Esophagus muscularis mucosa (tissue), 4 donors: ENCODE measurements around the gene PSMA8. TPM values are rescaled to one million over a fixed set of nuclear protein-coding genes. Genes with fewer than 3 reads are reported as not detected.
"Not testable (repeated sequence)": the region's sequence is repeated elsewhere in the genome, so short reads cannot be mapped to it uniquely, and the experiment has no call there.

Experiments
- DNase-seq: peaks from one replicate; pipeline ENCODE4 v3.0.0-alpha.2; 2017; ENCODE audit errors: extremely low spot score
- H3K27ac ChIP-seq, 4 donors: fragments of 200-600 bp; sonication (generic); replicated peaks in 1 of 4; 1 replicate in 3 of 4; 2 replicates in 1 of 4; pipeline ENCODE4 v1.5.1; 2016 to 2019; ENCODE audit warnings: mild to moderate bottlenecking in 1 of 4
- H3K27me3 ChIP-seq, 4 donors: fragments of 200-600 bp; sonication (generic); one replicate each; pipeline versions ENCODE4 v1.5.1 to v1.6.0; 2016 to 2019
- H3K36me3 ChIP-seq, 4 donors: fragments of 200-600 bp; sonication (generic); one replicate each; pipeline ENCODE4 v1.5.1; 2016 to 2019
- H3K4me1 ChIP-seq, 4 donors: fragments of 200-600 bp; sonication (generic); one replicate each; pipeline ENCODE4 v1.5.1; 2016 to 2019
- H3K4me3 ChIP-seq, 4 donors: fragments of 200-600 bp; sonication (generic); 1 replicate in 2 of 4; 2 replicates in 2 of 4; pipeline ENCODE4 v1.5.1; 2016 to 2019; ENCODE audit warnings: mild to moderate bottlenecking in 4 of 4, moderate library complexity in 1 of 4
- H3K9me3 ChIP-seq, 4 donors: fragments of 200-600 bp; sonication (generic); 1 replicate in 3 of 4; 2 replicates in 1 of 4; pipeline ENCODE4 v1.5.1; 2016 to 2019
- EP300 ChIP-seq: sonication (generic); formaldehyde crosslinking; IDR thresholded peaks from one replicate; pipeline ENCODE4 v1.6.1; 2017; ENCODE audit warnings: antibody characterized with exemption
- POLR2A ChIP-seq: fragments of 450-650 bp; IDR thresholded peaks from one replicate; pipeline ENCODE4 v1.6.1; 2017; ENCODE audit warnings: antibody characterized with exemption, moderate library complexity, mild to moderate bottlenecking, low read depth
- POLR2AphosphoS5 ChIP-seq, 2 donors: sonication (generic); formaldehyde crosslinking; IDR thresholded peaks; one replicate each; pipeline ENCODE4 v1.6.1; 2017; ENCODE audit warnings: antibody characterized with exemption in 2 of 2
- WGBS: methylation state at CpG from one replicate; pipeline ENCODE4 v1.1.5; 2018; 5-methylcytosine and 5-hydroxymethylcytosine counted together
- intact Hi-C: fragments of 100-400 bp; cut with DNase I; formaldehyde crosslinking; loops from one replicate; pipeline ENCODE4 v1.15.1; 2023
- total RNA-seq, 4 donors: library from RNA; depleted of rRNA; stranded (reverse); fragments of >200 nt; gene quantifications; one replicate each; pipeline versions ENCODE4 v1.1.0 to v1.2.1, GENCODE V29; 2016
- TF ChIP-seq, protein P1 (sequence below), 3 experiments: fragments of 200-600 bp in 2 of 3; fragments of 450-650 bp in 1 of 3; sonication (generic) in 2 of 3; IDR thresholded peaks; one replicate each; pipeline ENCODE4 v1.5.1; 2017 to 2019; ENCODE audit warnings: antibody characterized with exemption in 3 of 3, mild to moderate bottlenecking in 2 of 3, moderate library complexity in 1 of 3

The PSMA8 gene
- total RNA-seq, 4 donors from 2014 or later: not detected

DNA sequence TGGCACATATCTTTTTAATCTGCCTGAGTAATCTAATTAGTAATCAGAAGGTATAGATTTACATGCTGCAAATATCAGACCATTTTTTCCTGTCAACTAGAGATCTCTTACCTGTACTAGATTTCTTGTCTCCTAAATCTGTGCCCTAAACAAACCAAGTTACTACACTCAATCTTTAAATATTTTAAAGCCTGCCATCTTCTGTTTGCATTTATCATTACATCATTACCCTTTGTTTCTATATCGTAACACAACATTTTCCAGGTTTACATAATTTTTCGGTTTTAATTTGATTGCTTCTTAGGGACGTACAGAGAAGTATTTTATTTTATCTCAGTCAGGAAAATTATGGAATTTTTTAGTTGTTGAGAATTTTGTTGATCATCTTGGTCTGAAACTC, 25.7 kb downstream of the PSMA8 start:
- no peak for TF ChIP-seq POLR2AphosphoS5 (IDR thresholded peaks at IDR 0.05)
- TF ChIP-seq, protein P1, sequence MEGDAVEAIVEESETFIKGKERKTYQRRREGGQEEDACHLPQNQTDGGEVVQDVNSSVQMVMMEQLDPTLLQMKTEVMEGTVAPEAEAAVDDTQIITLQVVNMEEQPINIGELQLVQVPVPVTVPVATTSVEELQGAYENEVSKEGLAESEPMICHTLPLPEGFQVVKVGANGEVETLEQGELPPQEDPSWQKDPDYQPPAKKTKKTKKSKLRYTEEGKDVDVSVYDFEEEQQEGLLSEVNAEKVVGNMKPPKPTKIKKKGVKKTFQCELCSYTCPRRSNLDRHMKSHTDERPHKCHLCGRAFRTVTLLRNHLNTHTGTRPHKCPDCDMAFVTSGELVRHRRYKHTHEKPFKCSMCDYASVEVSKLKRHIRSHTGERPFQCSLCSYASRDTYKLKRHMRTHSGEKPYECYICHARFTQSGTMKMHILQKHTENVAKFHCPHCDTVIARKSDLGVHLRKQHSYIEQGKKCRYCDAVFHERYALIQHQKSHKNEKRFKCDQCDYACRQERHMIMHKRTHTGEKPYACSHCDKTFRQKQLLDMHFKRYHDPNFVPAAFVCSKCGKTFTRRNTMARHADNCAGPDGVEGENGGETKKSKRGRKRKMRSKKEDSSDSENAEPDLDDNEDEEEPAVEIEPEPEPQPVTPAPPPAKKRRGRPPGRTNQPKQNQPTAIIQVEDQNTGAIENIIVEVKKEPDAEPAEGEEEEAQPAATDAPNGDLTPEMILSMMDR (IDR thresholded peaks at IDR 0.05): peak in 1 of 3 experiments; percentile 12
- DNase-seq: no peak
- Histone ChIP-seq H3K4me3 (no peak overlapping the region), H3K27ac (no peak overlapping the region), H3K36me3 (no peaks in the 10 kb centered on the region), H3K9me3 (no peaks in the 10 kb centered on the region), H3K4me1 (no peaks in the 10 kb centered on the region), H3K27me3 (no peaks in the 10 kb centered on the region)
- intact Hi-C loops: no loop called here
- WGBS: 59% methylated on average over 3 of the region's 3 CpGs

DNA sequence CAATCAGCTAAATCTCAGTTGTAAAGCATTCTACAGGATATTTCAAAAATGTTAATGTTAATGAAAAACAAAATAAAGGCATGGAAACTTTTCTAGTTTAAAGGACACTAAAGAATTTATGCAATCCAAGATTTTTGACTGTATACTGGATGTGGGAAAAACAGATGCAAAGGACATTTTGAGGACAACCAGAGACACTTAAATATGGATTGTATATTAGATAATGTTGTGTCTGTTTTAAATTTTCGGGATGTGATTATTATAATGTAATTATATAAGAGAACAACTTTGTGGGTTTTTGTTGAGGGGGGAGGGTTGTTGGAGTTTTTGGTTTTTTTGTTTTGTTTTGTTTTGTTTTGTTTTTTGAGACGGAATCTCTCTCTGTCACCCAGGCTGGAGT, 30.9 kb downstream of the PSMA8 start:
- Histone ChIP-seq H3K27me3 (no peaks in the 10 kb centered on the region), H3K4me1 (no peaks in the 10 kb centered on the region), H3K9me3 (no peaks in the 10 kb centered on the region), H3K27ac (no peak overlapping the region), H3K36me3 (no peaks in the 10 kb centered on the region), H3K4me3 (no peak overlapping the region)
- DNase-seq: no peak
- WGBS: 76% methylated on average over 2 of the region's 2 CpGs
- intact Hi-C loops: no loop called here
- TF ChIP-seq, protein P1 (IDR thresholded peaks at IDR 0.05): no peak
- TF ChIP-seq POLR2A (no peak), POLR2AphosphoS5 (IDR thresholded peaks at IDR 0.05) (no peak)

DNA sequence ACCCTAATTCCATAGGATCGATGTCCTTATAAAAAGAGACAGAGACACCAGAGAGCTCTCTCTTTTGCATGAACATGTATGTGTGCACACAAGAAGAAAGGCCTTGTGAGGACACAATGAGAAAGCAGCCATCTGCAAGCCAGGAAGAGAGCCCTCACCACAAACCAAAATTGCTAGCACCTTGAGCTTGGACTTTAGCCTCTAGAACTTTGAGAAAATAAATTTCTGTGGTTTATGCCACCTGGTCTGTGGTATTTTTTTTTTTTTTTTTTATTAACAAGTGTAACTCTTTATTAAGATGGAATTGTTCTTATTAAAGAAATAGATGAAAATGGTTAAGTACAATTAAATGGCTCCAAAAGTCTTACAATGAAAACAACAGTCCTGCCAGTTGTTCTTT, 33.9 kb downstream of the PSMA8 start:
- H3K27me3 ChIP-seq, H3K27ac ChIP-seq, H3K36me3 ChIP-seq, H3K4me1 ChIP-seq, DNase-seq, H3K9me3 ChIP-seq, H3K4me3 ChIP-seq, intact Hi-C loops: not testable (repeated sequence)
- WGBS: 90% methylated on average over 1 of the region's 1 CpG

DNA sequence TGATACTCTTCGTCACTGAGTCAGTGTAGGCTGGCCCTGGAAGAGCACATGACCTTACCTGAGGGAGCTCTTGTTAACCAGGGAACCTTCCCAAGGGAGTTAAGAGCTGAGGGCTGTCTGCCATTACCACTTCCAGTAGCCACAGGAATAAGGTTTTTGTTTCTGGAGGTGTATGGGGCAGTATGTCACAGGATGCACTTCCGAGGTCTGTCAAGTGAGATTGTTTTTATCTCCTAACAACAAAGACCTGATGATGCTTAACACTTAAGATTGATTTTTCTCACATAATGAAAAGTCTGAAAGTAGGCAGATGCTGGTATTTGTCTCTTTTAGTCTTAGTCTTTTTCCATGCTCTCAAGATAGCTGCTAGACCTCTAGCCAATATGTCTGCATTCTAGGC, 41.8 kb downstream of the PSMA8 start:
- H3K27me3 ChIP-seq: no peaks in the 10 kb centered on the region
- no peaks in the 10 kb centered on the region for H3K4me1 ChIP-seq
- H3K9me3 ChIP-seq: no peaks in the 10 kb centered on the region
- no peaks in the 10 kb centered on the region for H3K36me3 ChIP-seq
- intact Hi-C loops: no loop called here
- no peak for TF ChIP-seq EP300
- TF ChIP-seq POLR2A: no peak
- TF ChIP-seq POLR2AphosphoS5 (IDR thresholded peaks at IDR 0.05): no peak
- TF ChIP-seq, protein P1 (IDR thresholded peaks at IDR 0.05): no peak
- H3K27ac ChIP-seq: no peak overlapping the region
- no peak for DNase-seq
- no peak overlapping the region for H3K4me3 ChIP-seq
- 63% methylated on average over 2 of the region's 2 CpGs for WGBS

DNA sequence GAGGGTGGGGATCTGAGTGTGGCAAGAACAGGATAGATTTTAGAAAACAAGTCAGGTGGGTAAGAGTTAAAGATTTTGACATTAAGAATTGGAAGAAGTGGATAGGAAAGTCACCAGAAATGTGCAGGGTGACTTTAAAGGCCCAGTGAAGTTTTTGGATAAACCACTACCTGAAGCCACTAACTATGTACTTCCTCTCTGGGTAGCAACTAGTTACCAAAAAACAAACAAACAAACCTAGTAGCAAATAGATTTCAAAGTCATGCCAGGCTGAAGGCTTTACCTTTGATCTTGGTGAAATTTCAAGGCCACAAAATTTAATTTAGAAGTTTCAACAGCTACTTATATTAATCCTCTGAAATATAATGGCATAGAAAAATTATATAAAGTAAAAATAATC, 42.5 kb downstream of the PSMA8 start:
- no peak for TF ChIP-seq POLR2A
- Histone ChIP-seq H3K4me3 (no peak overlapping the region), H3K4me1 (no peaks in the 10 kb centered on the region), H3K36me3 (no peaks in the 10 kb centered on the region), H3K27me3 (no peaks in the 10 kb centered on the region), H3K27ac (no peak overlapping the region), H3K9me3 (no peaks in the 10 kb centered on the region)
- DNase-seq: no peak
- intact Hi-C loops: no loop called here

DNA sequence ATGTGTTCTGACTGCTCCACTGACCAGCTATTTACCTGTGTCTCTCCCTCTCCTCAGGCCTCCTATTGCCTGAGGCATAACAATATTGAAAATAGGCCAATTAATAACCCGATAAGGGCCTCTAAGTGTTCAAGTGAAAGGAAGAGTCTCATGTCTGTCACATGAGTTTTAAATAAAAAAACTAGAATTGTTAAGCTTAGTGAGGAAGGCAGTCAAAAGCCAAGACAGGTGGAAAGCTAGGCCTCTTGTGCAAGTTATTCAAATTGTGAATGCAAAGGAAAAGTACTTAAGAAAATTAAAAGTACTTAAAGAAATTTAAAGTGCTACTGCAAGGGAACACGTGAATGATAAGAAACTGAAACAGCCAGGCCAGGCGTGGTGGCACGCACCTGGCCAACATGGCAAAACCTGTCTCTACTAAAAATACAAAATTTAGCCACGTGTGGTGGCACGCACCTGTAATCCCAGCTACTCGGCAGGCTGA, 47.7 kb downstream of the PSMA8 start:
- no peaks in the 10 kb centered on the region for H3K27me3 ChIP-seq
- no peak overlapping the region for H3K27ac ChIP-seq
- no peak overlapping the region for H3K4me3 ChIP-seq
- intact Hi-C loops: no loop called here
- TF ChIP-seq EP300: no peak
- H3K36me3 ChIP-seq: no peaks in the 10 kb centered on the region
- no peaks in the 10 kb centered on the region for H3K9me3 ChIP-seq
- DNase-seq: no peak
- H3K4me1 ChIP-seq: no peaks in the 10 kb centered on the region
- WGBS: 91% methylated on average over 7 of the region's 7 CpGs
